IPS DF 4.7 (cell line): ENCODE measurements around the gene CLSTN2.
"Not testable (repeated sequence)": the region's sequence is repeated elsewhere in the genome, so short reads cannot be mapped to it uniquely, and the experiment has no call there.

Experiments
- DNase-seq: peaks from one replicate; pipeline ENCODE4 v3.0.0-alpha.2; 2013; ENCODE audit warnings: low spot score; ENCODE audit errors: extremely low read depth

The CLSTN2 gene

DNA sequence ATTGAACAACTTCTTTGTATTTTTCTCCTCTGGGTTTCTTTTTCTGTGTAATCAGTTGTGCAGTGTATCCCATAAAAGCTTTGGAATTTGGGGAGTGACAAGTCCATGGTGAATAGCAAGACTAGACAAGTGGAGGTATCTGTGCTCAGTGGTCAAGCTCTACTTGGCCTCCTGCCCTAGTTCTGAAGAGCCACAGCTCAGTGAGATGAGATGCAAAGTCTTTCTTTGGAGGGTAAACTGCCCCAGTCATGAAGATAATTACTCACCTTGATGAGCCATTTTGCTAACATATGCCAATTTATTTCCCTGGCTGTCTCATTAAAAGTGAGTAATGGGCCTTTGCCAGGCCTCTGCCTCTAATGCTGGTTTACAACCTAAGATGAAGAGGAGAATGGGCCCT, 471.7 kb downstream of the CLSTN2 start:
- DNase-seq: no peak

DNA sequence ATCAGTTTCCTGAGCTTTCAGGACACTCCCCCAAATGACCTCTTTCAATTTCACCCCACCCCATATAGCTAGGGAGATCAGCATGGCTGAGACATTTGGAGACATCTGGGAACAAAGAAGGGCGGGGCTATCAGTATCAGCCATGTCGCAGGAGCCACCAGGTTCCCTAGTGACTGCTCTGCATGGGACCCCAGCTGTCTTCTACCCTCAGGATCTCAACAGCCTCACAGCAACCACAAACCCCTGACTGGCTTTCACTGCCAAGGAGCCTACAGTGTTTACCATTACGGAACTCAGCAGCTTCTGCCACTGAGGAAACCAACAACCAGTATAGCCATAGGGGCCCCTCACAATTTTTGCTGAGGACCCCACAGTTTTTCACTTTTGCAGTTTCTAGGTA, 473.3 kb downstream of the CLSTN2 start:
- DNase-seq: no peak

DNA sequence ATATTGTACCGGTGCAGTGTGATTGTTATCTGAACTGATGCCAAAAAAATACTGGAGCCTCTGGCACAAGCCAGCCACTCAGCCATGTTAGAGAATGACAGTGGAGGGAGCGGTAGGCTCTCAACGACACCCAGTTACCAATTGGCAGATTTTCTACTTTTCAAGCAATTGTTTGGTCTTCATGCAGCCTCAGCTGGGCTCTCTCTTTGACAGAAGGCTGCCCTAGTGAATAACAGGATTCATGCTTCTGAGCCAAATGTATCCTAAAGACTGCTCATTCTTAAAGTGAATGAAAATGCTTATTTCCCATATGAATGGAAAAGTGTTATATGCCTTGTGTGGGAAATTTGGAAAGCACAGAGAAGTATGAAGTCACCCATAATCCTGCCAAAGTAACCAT, 481.7 kb downstream of the CLSTN2 start:
- no peak for DNase-seq

DNA sequence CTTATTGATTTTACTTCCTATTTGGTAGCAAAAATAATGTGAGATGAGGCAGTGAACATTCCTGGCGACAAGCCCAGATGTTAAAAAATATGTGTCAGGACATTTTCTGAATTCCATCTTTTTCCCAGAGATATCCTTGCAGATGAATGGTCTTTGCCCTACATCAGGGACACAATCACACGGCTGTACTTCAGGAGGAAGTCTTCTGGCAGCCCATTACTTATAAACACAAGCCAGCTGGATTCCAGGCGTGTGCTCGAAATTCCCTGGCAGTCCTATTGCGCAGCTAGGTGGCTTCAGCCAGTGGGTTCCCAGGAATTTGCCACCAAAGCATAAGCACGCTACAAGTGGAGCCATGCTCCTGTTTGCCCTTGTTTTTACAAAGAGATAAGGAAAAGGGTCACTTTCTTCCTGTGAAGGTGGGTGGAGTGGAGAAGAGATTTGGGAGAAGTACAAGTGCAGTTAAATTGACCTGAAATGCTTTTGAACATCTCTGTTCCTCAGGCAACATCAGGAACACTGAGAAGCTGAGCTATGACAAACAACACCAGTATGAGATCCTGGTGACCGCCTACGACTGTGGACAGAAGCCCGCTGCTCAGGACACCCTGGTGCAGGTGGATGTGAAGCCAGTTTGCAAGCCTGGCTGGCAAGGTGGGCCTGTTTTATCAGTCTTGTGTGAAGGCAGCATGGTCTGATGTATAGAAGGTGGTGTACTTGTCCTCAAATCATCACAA, 485.8 kb downstream of the CLSTN2 start:
- DNase-seq: no peak

DNA sequence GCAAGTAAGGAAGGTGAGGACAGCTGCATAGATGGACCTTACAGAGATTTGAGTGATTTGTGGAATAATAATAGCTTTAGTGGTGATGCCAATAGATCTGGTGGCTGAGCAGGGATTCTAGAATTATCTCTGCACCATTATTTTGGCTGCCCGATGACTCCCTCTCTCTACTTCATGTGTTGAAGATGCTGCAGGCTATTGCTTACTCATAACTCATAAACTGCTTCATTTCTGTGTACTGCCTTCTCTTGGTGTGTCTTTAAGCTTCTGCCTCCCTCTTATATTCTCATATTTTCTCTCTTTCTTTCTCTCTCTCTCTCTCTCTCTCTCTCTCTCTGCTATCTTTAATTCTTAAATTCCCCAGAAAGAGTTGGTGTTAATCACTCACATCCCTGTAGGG, 486.9 kb downstream of the CLSTN2 start:
- DNase-seq: no peak

DNA sequence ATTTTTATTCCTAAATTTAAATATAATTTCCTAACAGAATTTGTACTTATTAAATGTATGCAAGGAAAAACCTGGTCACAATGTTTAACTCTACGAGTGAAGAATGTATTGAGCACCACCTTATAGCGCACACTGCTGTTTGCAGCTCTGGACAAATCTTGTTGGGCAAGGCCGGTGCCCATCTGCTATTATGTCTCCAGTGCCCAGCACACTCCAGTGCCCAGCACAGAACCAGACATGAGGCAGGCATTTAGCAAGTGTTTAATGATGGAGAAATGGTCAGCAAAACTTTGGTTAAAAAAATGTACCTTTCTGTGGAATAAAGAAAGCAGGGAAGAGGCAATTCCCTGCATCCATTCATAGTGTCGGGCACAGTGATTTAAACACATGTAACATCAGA, 488.2 kb downstream of the CLSTN2 start:
- no peak for DNase-seq

DNA sequence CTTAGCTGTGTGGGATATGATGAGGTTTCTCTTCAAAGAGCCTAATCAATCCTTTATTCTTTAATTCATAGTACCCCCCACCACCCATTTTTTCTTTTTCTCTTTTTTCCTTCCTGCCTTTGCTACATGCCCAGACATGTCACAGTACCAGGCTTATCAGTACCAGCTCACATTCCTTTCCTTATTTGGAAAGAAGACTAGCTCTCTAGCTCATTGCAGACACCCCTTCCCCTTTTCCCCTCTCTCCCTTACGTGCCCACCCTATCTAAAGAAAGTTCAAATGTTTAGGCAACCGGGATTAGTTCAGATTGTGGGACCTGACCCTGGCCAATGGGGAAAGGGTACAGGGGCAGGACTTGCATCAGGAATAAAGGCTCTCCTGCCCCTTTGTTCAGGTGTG, 488.6 kb downstream of the CLSTN2 start:
- DNase-seq: not testable (repeated sequence)

DNA sequence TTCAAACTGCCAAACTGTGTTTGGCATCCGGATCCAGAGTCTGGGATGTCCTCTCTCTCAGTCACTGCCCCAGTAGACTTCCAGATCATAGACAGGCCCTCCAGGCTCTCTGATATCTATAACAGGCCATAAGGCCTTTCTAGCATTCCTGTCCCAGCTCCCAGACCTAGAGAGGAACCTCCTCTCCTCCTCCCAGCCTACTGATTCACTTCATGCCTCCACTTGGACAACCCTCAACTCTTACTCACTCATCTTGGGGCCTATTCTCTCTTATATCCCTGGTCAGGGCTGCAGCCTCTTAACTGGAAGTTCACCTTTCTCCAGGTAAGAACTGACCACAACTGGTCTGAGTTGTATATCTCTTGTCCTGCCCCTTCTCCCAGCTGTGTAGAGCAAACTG, 489.2 kb downstream of the CLSTN2 start:
- DNase-seq: no peak

DNA sequence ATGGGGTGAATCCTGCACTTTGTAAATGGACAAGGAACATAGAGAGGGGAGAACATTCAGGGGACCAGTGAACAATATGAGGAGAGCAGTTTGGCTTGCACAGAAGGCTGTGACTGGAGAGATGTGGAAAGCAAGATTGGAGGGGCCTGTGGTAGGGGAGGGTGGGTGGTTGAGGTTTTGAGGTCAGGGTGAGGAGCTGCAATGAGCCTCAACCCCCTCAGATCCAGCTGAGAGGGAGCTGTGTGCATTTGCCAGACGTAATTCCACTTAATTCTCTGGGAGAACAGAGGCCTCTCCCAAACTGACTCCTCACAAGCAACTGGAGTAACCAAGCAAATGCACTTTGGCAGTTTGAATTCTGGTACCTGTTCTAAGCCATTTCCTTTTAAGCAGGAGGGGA, 489.7 kb downstream of the CLSTN2 start:
- DNase-seq: no peak

DNA sequence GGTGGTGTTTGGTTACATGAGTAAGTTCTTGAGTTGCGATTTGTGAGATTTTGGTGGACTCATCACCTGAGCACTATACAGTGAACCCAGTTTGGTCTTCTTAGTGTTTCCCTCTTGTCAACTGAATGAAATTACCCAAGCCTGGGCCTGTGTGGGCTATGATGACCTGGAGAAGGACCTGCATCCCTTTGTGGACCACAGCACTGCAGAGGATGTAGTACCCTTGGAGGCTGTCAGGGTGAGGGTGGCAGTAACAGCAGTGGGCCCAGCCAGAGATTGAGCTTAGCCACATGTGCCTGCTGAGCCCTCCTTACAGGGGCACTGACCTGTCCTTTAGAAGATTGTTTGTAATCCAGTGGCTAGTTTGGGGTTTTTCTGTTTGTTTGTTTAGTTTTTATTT, 492.8 kb downstream of the CLSTN2 start:
- no peak for DNase-seq

DNA sequence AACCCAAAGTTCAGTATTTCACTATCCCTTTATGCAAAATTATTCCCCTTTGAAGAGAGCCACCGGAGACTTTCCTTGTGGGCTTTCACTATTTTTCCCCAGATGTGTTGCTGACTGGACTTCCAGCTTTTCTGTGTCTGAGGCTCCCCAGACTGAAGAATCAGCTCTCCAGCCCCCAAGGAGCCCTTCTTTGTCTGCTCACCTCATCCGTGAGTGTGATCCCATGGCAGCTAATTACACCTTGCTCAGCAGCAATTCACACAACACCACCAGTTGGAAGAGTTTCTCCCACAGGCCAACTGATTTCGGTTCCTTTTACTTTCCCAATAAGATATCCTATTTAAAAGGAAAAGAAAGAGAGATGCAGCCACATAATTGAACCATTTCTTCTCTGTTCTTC, 493.4 kb downstream of the CLSTN2 start:
- no peak for DNase-seq

DNA sequence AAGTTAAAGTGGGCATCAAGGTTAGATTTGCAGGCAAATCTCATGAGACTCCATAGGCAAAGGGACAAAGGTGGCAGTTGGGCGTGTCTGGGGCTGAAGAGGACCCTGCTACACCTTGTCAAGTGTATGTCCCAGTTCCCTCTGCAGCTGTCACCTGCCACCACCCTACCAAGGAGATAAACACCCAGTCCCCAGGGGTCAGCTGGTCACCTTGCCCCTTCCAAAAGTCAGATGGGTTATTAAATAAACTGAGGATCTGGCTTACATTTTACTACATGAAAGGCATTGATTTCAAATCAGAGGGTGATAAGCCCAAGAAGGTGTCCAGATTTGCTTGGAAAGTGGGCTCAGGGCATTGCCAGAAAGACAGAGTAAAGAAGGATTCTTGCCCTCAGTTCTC, 494.8 kb downstream of the CLSTN2 start:
- no peak for DNase-seq

DNA sequence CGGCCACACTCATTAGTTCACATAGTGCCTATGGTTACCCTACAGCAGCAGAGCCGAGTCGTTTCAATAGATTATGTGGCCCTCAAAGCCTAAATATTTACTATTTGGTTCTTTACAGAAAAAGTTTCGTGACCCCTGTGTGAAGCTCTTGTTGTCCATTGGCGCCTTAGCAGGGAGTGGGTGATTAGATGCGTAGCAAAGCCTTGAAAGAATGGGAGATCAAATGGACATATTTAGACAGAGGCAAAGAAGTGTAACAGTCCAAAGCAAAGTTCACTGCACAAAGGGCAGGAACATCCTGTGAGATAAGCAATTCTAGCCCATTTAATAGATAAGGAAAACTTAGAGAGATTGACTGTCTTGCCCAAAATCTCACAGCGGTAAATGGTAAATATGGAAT, 495.5 kb downstream of the CLSTN2 start:
- no peak for DNase-seq

DNA sequence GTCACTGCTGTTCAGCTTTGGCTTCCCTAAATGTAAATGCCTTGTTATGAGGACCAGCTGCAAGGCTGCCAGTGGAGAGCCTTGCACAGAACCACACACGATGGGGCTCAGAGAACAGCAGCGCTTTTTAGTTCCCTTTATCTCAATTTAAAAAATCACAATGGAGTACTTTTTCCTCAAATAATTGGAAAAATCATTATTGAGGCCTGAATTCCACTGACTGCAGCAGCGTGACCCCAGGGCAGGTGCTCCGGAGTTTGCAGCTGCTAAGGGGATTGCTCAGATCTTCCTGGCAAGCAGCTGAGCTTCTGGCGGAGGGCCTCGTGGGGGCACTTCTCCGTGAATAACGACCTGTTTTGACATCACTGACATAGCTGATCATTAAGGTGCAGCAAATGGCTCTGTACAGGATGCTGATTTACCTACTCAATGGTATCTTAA, 497.3 kb downstream of the CLSTN2 start:
- DNase-seq: no peak

DNA sequence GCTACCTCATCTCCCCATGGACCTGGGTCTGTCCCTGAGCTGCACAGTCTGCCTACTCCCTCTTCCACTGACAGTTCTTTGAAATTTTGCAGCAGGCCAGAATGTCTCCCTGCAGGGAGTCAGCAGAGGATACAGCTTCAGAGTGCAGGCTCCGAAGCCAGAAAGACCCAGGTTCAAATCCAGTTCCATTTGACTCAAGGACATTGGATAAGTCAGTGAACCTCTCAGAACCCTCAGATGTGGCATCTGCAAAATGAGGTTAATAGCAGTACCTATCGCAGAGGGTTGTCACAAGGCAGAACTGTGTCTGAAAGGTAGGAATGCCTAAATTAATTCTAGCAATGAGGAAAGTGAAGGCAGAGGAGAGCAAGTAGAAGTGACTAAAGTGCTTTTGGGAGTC, 498.4 kb downstream of the CLSTN2 start:
- DNase-seq: no peak

DNA sequence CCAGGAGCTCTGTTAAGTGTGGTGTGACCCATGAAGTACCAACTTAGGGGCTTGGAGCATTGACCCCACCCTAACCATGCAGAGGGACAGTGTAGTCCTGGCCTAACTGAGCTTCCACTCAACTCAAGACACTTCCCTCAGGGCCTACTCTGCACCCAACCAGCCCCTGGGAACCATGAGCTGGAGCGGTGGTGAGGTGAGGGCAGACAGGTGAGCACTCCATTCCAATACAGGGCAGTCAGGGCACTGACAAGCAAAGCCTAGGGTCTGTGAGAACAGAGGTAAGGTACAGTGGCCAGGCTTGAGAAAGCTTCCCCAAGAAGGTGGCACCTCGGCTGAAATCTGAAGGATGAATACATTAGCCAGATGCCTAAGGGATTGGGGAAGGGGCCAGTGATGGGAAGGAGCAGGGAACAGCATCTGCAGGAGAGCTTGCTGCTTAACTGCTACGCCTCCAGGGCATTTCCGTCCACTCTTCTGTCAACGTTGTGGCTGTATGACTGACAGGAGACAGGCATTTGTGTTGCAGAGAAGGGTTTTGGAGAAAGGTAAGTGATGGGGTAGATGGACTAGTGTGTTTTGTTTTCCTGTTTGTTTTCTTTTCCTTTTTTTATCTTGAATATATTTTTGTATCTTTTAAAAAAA, 499.4 kb downstream of the CLSTN2 start:
- no peak for DNase-seq

DNA sequence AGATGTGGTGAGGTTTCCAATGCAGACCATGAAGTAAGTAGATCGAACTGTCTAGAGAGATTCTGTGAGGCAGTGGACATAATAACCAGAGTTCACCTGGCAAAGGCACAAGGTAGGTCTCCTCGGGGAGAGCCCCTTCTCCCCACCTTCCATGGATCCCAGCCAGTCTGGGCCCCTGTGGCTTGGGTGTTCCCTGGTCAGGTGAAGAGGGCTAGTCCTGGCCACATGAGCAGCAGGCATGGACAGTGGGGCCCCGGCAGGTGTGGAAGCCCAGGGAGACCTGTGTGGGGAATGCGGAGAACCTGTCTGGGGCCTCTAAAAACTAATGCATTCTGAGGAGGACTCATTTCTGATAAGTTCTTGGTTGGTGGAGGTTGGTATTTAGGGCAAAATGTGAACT, 501.4 kb downstream of the CLSTN2 start:
- no peak for DNase-seq

DNA sequence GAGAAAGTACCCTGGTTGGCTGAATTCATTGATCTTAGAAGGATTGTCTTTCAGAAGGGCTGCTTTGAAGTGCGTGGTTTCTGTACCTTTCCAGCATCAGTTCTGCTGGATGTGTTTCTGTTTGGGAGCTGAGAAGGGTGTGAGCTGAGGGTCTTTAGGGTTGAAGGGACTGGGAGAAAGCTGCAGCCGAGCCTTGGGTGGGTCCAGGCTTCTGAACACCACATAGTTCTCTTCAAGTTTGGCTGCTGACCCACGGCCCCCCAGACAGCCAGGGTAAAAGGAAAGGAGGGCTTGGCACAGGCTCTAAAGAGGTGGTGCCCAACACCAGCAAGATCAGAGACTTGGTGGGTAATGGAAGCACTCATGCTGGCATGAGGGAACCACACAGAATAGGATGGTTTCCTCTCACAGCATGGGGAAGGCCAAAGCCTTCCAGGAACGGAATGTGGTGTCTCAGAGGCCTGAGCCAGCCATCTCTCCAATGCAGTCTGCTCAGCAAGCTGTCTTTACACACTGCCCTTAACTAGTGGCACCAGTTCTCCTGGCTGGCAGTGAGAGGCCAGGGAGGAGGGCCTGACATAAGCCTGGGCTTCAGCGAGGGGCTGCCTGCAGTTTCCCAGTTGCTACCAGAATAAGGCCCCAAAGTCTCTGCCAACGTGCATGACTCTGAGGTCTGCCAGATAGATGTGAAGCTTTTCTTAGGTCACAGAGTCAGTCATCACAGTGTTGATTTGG, 503.9 kb downstream of the CLSTN2 start:
- no peak for DNase-seq

DNA sequence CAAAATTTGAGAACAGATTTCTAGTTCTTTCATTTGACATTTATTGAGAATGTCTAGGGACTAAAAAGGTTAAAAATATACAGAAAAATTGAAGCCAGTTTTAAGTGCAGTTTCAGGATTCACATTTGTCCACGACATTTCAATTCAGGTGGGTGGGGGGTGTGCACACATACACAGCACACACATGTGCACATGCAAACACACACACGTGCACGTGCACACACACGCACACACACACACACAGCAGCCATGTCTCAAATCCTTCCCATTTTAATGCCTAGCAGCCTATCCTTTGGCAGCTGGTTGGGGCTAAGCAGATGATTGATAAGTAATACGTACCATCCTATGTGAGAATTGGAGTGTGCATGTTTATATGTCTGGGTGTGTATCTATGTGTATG, 504.5 kb downstream of the CLSTN2 start:
- DNase-seq: no peak

DNA sequence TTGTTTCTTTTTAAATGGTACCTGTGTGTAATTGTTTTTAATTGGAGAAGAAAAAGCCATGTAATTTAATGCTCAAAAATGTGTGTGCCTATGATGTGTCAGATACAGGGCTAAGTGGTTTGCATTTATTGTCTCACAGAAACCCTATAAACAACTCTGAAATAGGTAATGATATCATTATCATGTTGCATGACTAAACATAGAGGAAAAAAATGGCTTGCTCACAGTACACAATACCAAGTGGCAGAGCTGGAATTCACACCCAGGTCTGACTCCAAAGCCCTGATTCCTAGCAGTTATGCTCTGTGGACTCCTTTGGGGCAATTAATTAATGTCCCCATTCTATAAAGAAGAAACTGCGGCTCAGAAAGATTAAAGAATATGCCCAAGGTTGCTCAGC, 505.5 kb downstream of the CLSTN2 start:
- DNase-seq: no peak

DNA sequence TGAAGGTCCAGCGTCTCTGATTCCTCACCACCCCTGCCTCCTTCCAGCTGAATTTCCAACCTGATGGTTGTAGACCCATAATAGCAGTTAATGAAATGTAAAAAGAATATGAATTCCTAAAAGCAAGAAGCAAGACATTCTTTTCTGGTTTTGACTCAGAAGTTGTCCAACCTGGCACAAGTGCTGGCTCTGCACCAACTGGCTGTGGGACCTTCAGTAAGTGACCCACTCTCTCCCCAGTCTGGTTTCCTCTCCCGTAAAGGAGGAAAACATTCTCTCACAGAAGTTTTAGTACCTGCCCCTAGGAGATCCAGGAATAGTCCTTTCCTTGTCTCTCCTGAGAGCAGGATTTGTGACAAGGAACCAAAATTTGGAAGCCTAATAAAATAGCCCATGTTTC, 506.0 kb downstream of the CLSTN2 start:
- DNase-seq: no peak

DNA sequence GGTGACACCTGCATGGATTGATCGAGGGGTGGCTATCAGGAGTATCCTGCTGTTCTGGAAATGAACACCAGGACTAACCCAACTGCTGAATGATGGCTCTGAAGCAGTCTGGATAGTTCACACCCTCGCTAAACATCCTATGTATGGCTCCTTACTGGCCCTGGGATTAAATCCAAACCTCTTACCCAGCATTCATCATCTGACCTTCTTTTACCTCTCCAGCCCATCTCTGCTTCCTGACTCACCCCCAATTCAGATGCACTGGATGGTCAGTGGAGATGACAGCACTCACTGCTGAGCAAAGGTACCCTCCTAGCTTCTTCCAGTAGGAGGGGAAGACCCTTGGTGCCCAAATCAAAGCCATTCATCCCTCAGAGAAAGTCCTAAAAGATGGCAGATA, 507.6 kb downstream of the CLSTN2 start:
- DNase-seq: no peak

DNA sequence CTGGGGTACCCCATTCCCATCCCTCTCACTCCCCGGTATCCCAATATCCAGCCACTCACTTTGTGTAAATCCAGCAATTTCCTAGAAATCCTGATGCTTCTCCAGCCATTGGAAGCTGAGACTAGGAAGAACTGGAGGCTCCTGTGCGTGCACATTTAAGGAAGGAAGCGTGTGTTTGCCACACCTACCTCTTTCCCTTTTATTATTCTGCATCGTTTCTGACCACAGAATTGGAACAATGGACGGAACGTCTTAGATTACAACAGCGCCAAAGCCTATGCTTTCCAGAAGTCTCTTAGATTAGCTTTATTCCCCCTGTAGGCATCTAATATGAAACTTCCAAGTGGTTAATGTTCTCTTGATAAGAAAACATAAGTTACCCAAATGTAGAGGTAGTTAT, 508.1 kb downstream of the CLSTN2 start:
- no peak for DNase-seq
